Left ventricle myocardium superior (tissue), 1 donor: ENCODE data around the gene PALLD. TPM values are rescaled to one million over a fixed set of nuclear protein-coding genes. Genes with fewer than 3 reads are reported as not detected.
"Not testable (repeated sequence)": the region's sequence is repeated elsewhere in the genome, so short reads cannot be mapped to it uniquely, and the experiment has no call there.

Experiments used
- ATAC-seq: fragments of 200-7000 bp; cut with Tn5 transposase; one replicate; pipeline ENCODE4 v1.9.1; 2020; ENCODE audit warnings: mild to moderate bottlenecking, moderate library complexity
- DNase-seq: peaks from one replicate; pipeline ENCODE4 v3.0.0-alpha.2; 2020
- intact Hi-C: fragments of 100-400 bp; cut with micrococcal nuclease; formaldehyde crosslinking; loops from one replicate; pipeline ENCODE4 v1.11.0; 2022
- total RNA-seq: library from RNA; stranded (reverse); fragmentation: NEBNext Ultra II Directional; extraction: Animal tissue kit (Norgen Biotek cat#: 25700); gene quantifications from one replicate; pipeline ENCODE4 v1.2.1, GENCODE V29; 2021
- donor health status: DM: no; HTN: yes; CAD: no; lungs with severe emphysema.

The PALLD gene
- total RNA-seq, 1 donor from 2014 or later: 998 TPM

DNA sequence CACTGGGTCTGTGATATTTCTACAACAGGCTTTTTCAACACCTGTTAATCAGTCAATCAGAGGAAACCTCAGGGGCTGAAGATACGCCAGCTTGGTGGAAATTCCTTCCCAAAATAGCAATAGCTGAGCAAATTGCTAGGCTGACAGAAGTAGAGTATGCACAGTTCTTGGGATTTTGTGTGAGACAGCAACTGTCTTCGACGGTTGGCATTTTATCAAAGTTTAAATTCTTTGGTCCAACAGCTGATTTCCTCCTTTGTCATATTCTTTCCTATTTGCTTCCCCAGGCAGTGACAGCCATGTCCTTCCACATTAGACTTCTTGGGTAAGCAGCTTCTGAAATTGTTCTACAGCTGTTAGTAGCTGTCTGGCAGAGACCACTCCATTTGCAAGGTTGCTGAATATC, 8.0 kb upstream of the PALLD start:
- intact Hi-C loops: no loop called here
- DNase-seq (no peak), ATAC-seq (peak; percentile 93)

GRCh38 chr4:168489616-168490015, 7.2 kb upstream of the PALLD start:
- intact Hi-C loops: no loop called here
- ATAC-seq: peak; percentile 46
- DNase-seq: no peak

DNA sequence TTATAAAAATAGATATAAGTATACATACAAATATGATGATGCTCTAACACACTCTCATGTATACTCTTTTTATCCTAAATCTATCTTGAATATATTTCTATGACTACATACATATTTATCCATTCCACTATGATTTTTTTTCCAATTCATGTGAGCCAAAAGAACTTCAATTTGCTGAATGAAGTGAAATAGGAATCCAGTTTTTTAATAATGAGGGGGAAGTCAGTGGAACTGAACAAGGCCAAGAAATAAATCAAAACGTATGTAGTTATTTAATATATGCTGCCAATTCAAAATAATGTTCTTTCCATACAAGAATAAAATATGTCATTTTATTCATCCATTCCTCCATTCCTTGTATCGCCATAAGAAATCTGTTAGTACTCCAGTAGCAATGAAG, 6.1 kb upstream of the PALLD start:
- intact Hi-C loops: no loop called here
- no peak for DNase-seq
- ATAC-seq: no peak

DNA sequence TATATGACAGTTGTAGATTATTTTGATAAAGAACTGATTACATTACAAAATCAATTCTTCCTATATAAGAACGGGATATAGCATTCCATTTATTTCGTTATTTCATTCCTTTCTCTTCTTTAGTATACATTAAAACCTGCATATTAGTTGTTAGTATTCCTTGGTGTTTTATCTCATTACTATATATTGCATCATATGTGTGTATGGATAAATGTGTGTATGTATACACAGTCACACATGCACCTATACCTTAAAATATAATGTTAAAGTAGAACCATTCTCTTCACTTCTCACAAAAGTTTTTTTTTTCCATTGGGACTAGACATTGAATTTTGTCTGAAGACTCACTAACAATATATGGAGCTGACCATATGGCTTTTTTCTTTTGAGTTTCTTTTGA, 5.3 kb upstream of the PALLD start:
- no peak for DNase-seq
- ATAC-seq: no peak
- intact Hi-C loops: no loop called here

DNA sequence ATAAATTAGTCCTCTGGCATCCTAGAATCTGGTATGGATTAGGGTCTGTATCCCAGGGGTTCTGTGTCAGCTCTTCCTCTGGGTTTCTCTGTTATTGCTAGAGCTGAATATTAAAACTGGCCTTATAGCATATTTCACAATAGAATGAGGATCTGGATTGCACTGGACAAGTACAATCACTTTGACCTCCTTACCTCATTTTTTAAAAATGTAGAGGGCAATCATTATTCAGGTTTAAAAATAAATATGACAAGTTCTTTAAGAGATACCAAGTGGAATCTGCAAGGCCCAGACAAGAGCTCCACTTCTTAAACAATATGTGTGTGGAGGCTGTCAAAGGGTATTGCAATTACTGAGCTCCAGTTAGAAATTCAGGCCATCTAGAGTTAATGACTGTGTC, 1.4 kb downstream of the PALLD start:
- no peak for DNase-seq
- intact Hi-C loops: no loop called here
- ATAC-seq: peak; percentile 71

GRCh38 chr4:168499241-168499640, 2.4 kb downstream of the PALLD start:
- ATAC-seq (no peak), DNase-seq (no peak)
- intact Hi-C loops: no loop called here

DNA sequence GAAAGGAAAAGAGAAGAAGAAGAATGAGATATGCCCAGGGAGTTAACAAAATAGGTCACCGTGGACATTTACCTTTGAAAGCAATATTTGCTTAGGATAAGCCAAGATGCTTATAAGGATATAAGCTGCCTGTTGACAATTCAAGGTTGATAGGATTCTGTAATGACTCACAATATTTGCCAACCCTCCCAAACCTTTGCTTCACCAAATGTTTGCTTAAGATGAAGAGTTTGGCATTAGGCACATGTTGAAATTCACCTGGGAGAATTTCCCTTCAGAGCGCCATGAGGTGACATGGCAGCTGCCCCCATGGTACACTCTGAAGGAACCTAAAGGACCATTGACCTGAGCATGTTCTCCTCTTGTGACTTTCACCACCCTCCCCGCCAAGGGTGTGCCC, 4.6 kb downstream of the PALLD start:
- DNase-seq (no peak), ATAC-seq (no peak)
- intact Hi-C loops: no loop called here

GRCh38 chr4:168502861-168503260, 6.0 kb downstream of the PALLD start:
- no peak for ATAC-seq
- no peak for DNase-seq

GRCh38 chr4:168503652-168504362, 7.0 kb downstream of the PALLD start:
- intact Hi-C loops: no loop called here
- DNase-seq: peak; percentile 26
- peak; percentile 73 for ATAC-seq

More at GRCh38 chr4:168502861-168503260, 6.0 kb downstream of the PALLD start:
- intact Hi-C loops: no loop called here

- DNase-seq (no peak), ATAC-seq (no peak)
- intact Hi-C loops: no loop called here
Measured at GRCh38 chr4:168504526-168504925, 7.7 kb downstream of the PALLD start.

DNA sequence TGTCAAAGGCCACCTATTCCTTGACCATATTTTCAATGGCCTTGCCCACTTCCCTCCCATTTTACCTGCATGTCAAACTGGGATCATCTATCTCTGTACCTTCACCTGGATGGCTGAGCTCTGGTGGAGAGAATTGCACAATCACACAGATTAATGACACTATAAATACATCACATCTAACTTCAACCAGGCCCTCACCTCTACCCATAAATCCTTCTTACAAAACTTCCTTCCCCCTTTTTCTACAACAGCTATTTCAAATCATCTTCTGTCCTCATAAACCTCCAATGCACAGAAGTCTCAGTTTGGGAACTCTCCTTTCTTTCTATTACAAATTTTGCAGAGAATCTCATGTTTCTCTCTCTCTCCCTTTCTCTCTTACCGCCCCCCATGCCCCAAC, 9.2 kb downstream of the PALLD start:
- ATAC-seq (no peak), DNase-seq (no peak)
- intact Hi-C loops: no loop called here

DNA sequence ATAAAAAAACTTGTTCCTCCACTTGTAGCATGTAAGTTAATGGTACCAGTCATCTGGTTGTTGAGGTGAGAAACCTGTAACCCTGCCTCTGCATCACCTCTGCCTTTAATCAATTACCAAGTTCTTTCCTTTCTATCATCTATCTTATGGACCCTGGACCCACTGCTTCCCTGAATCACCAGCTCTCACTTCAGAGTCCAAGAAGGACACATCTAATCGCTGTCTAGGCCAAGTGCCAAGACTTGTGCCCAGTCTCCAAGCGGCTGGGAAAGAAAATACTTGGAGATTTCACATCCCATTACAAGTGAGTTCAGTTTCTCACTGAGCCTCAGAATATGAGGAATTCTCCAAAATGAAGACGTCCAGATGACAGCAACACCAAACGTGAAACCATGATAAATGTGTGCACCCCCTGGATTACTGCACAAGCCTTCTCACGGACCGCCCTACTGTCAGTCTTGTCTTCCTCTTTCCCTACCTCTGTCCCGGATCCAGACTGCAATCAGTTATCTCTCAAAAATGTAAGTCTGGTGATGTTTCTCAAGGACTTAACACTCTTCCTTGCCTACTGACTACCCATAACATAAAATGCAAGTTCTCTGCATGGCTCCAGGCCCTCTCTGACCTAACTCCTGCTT, 10.4 kb downstream of the PALLD start:
- DNase-seq (peak; percentile 24), ATAC-seq (peak; percentile 48)
- intact Hi-C loops: no loop called here

DNA sequence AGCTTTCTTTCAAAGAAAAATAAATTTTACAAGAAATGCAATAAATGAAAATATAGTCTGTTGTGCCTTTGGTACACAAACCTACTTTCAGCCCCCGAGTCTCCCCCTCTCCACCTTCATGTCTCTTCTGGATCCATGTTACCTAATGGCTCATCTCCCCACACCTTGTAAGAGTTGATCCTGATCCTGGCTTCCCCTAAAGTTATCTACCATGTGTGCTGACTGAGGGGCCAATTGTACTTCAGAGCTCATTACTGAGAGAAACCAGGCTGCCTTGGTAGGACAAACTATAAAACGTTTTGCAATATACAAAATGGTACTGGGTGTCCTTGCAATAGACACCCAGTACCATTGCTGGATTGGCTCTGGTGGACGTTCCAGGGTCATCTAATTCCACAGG, 11.8 kb downstream of the PALLD start:
- peak; percentile 28 for ATAC-seq

GRCh38 chr4:168509786-168510185, 12.9 kb downstream of the PALLD start:
- intact Hi-C loops: no loop called here
- ATAC-seq (no peak), DNase-seq (no peak)

More for the DNA sequence above, 11.8 kb downstream of the PALLD start:
- no peak for DNase-seq
- intact Hi-C loops: no loop called here

GRCh38 chr4:168511780-168512489, 15.1 kb downstream of the PALLD start:
- intact Hi-C loops: no loop called here
- no peak for DNase-seq
- peak; percentile 9 for ATAC-seq

DNA sequence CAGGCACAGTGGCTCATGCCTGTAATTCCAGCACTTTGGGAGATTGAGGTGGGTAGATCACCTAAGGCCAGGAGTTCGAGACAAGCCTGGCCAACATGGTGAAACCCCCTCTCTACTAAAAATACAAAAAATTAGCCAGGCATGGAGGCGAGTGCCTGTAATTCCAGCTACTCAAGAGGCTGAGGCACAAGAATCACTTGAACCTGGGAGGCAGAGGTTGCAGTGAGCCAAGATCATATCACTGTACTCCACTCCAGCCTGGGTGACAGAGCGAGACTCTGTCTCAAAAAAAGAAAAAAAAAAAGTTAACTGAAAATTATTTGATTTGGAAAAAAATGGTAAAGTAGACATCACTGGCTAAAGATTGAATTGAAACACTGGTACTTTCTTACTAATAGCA, 17.0 kb downstream of the PALLD start:
- DNase-seq, intact Hi-C loops, ATAC-seq: not testable (repeated sequence)

- intact Hi-C loops: no loop called here
- no peak for DNase-seq
- ATAC-seq: no peak
Measured at GRCh38 chr4:168514249-168514852, 17.5 kb downstream of the PALLD start.

- peak; percentile 72 for ATAC-seq
Measured at GRCh38 chr4:168515222-168516011, 18.6 kb downstream of the PALLD start.

GRCh38 chr4:168516841-168517240, 20.0 kb downstream of the PALLD start:
- intact Hi-C loops: no loop called here
- ATAC-seq (peak; percentile 66), DNase-seq (peak; percentile 46)

More at GRCh38 chr4:168515222-168516011, 18.6 kb downstream of the PALLD start:
- intact Hi-C loops: no loop called here
- peak; percentile 54 for DNase-seq
